ENCODE data around the gene PTCD3.

- TF ChIP-seq CTCF (IDR thresholded peaks at IDR 0.05) (no peak), POLR2A (IDR thresholded peaks at IDR 0.05) (no peak)
These were observed 37.3 kb downstream of the PTCD3 start for GRCh38 chr2:86143307-86143706.
